Muscle of leg (tissue), 11 donors: ENCODE measurements around the gene ARPC2. TPM values are rescaled to one million over a fixed set of nuclear protein-coding genes. Genes with fewer than 3 reads are reported as not detected.

Source experiments
- DNase-seq: peaks from one replicate; pipeline ENCODE4 v3.0.0; 2013
- H3K27ac ChIP-seq: one replicate; pipeline ENCODE4 v1.5.1; 2013; ENCODE audit warnings: mild to moderate bottlenecking, low read length, control low read depth
- H3K27me3 ChIP-seq: one replicate; pipeline ENCODE4 v1.6.1; 2013; ENCODE audit warnings: low read length; ENCODE audit not compliant: control insufficient read depth, insufficient read depth
- H3K36me3 ChIP-seq: one replicate; pipeline ENCODE4 v1.6.1; 2013; ENCODE audit warnings: low read length; ENCODE audit not compliant: control insufficient read depth, insufficient read depth
- H3K4me1 ChIP-seq: one replicate; pipeline ENCODE4 v1.6.1; 2013; ENCODE audit warnings: low read length; ENCODE audit not compliant: control insufficient read depth, insufficient read depth
- H3K4me3 ChIP-seq: one replicate; pipeline ENCODE4 v1.5.1; 2013; ENCODE audit warnings: low read length, control low read depth
- H3K9me3 ChIP-seq: replicated peaks from 2 replicates; pipeline ENCODE4 v1.6.1; 2013; ENCODE audit warnings: low read depth, low read length; ENCODE audit not compliant: control insufficient read depth
- WGBS: methylation state at CpG from one replicate; pipeline ENCODE4 v1.1.5; 2013; ENCODE audit warnings: missing lambda C conversion rate; ENCODE audit not compliant: insufficient coverage; 5-methylcytosine and 5-hydroxymethylcytosine counted together
- polyA plus RNA-seq, 8 donors: library from polyadenylated mRNA; unstranded; fragments of 120-200 nt; gene quantifications; one replicate each; pipeline versions ENCODE4 v1.2.1 to v1.2.3, GENCODE V29; 2013; ENCODE audit warnings: inconsistent platforms in 1 of 8, low replicate concordance in 1 of 8; ENCODE audit not compliant: insufficient read length in 8 of 8, insufficient read depth in 1 of 8
- total RNA-seq: library from RNA; stranded (reverse); fragments of 120-200 nt; gene quantifications from one replicate; pipeline ENCODE4 v1.2.4, GENCODE V29; 2013

The ARPC2 gene
- total and polyA plus RNA-seq, 9 donors = 206 to 261 (median 235) TPM

GRCh38 chr2:218180467-218181114 lies 36.4 kb upstream of the ARPC2 start:
- no peak overlapping the region for H3K27ac ChIP-seq
- no peaks in the 10 kb centered on the region for H3K9me3 ChIP-seq
- no peaks in the 10 kb centered on the region for H3K4me1 ChIP-seq
- WGBS = 33% methylated on average over 6 of the region's 9 CpGs
- peaks cover 2% of the 10 kb centered on the region for H3K27me3 ChIP-seq
- peak; percentile 35 for DNase-seq
- H3K4me3 ChIP-seq = no peak overlapping the region
- H3K36me3 ChIP-seq = no peaks in the 10 kb centered on the region

GRCh38 chr2:218184331-218184730 lies 32.7 kb upstream of the ARPC2 start:
- H3K36me3 ChIP-seq = no peaks in the 10 kb centered on the region
- no peaks in the 10 kb centered on the region for H3K9me3 ChIP-seq
- peak overlapping the region; percentile 11 for H3K27ac ChIP-seq
- peaks cover 2% of the 10 kb centered on the region for H3K27me3 ChIP-seq
- DNase-seq = peak; percentile 88
- no peak overlapping the region for H3K4me3 ChIP-seq
- WGBS = 100% methylated on average over 1 of the region's 1 CpG
- peaks cover 26% of the 10 kb centered on the region for H3K4me1 ChIP-seq

GRCh38 chr2:218186355-218186766 lies 30.6 kb upstream of the ARPC2 start:
- Histone ChIP-seq H3K9me3 (no peaks in the 10 kb centered on the region), H3K27me3 (peaks cover 2% of the 10 kb centered on the region), H3K27ac (peak overlapping the region; percentile 82), H3K4me3 (no peak overlapping the region), H3K36me3 (no peaks in the 10 kb centered on the region), H3K4me1 (peaks cover 26% of the 10 kb centered on the region)
- 50% methylated on average over 7 of the region's 8 CpGs for WGBS
- DNase-seq = peak; percentile 73

- no peak for DNase-seq
- Histone ChIP-seq H3K4me3 (no peak overlapping the region), H3K27ac (peak overlapping the region; percentile 82), H3K27me3 (no peaks in the 10 kb centered on the region), H3K36me3 (no peaks in the 10 kb centered on the region), H3K4me1 (peaks cover 26% of the 10 kb centered on the region), H3K9me3 (no peaks in the 10 kb centered on the region)
- 60% methylated on average over 1 of the region's 1 CpG for WGBS
Observed at GRCh38 chr2:218186876-218187275, 30.1 kb upstream of the ARPC2 start.

- Histone ChIP-seq H3K4me3 (no peak overlapping the region), H3K27me3 (no peaks in the 10 kb centered on the region), H3K4me1 (peaks cover 26% of the 10 kb centered on the region), H3K36me3 (no peaks in the 10 kb centered on the region), H3K27ac (peak overlapping the region; percentile 82), H3K9me3 (no peaks in the 10 kb centered on the region)
- WGBS = 20% methylated on average over 1 of the region's 4 CpGs
- peak; percentile 92 for DNase-seq
Observed at GRCh38 chr2:218187296-218188015, 29.5 kb upstream of the ARPC2 start.

GRCh38 chr2:218188528-218188927 lies 28.5 kb upstream of the ARPC2 start:
- H3K27ac ChIP-seq = peak overlapping the region; percentile 82
- 36% methylated on average over 2 of the region's 2 CpGs for WGBS
- H3K27me3 ChIP-seq = no peaks in the 10 kb centered on the region
- no peaks in the 10 kb centered on the region for H3K9me3 ChIP-seq
- H3K36me3 ChIP-seq = no peaks in the 10 kb centered on the region
- H3K4me1 ChIP-seq = peaks cover 26% of the 10 kb centered on the region
- no peak overlapping the region for H3K4me3 ChIP-seq
- DNase-seq = peak; percentile 78

- H3K27ac ChIP-seq = no peak overlapping the region
- H3K36me3 ChIP-seq = no peaks in the 10 kb centered on the region
- no peak overlapping the region for H3K4me3 ChIP-seq
- no CpG with 5 or more reads among the region's 3 CpGs for WGBS
- no peak for DNase-seq
- H3K27me3 ChIP-seq = no peaks in the 10 kb centered on the region
- peaks cover 8% of the 10 kb centered on the region for H3K4me1 ChIP-seq
- H3K9me3 ChIP-seq = no peaks in the 10 kb centered on the region
Observed at GRCh38 chr2:218192902-218193430, 24.0 kb upstream of the ARPC2 start.

- Histone ChIP-seq H3K4me3 (no peak overlapping the region), H3K9me3 (no peaks in the 10 kb centered on the region), H3K27me3 (no peaks in the 10 kb centered on the region), H3K27ac (no peak overlapping the region), H3K36me3 (no peaks in the 10 kb centered on the region), H3K4me1 (peaks cover 2% of the 10 kb centered on the region)
- DNase-seq = no peak
- 92% methylated on average over 3 of the region's 4 CpGs for WGBS
Observed at GRCh38 chr2:218193701-218194100, 23.3 kb upstream of the ARPC2 start.

- Histone ChIP-seq H3K27ac (no peak overlapping the region), H3K9me3 (no peaks in the 10 kb centered on the region), H3K4me3 (no peak overlapping the region), H3K36me3 (no peaks in the 10 kb centered on the region), H3K4me1 (no peaks in the 10 kb centered on the region), H3K27me3 (peaks cover 3% of the 10 kb centered on the region)
- no peak for DNase-seq
- WGBS = no CpG with 5 or more reads among the region's 3 CpGs
Observed at GRCh38 chr2:218194880-218195279, 22.1 kb upstream of the ARPC2 start.

- no peak overlapping the region for H3K4me3 ChIP-seq
- no peak overlapping the region for H3K27ac ChIP-seq
- no peaks in the 10 kb centered on the region for H3K9me3 ChIP-seq
- WGBS = 33% methylated on average over 1 of the region's 4 CpGs
- no peaks in the 10 kb centered on the region for H3K4me1 ChIP-seq
- peaks cover 3% of the 10 kb centered on the region for H3K27me3 ChIP-seq
- DNase-seq = no peak
- H3K36me3 ChIP-seq = no peaks in the 10 kb centered on the region
Observed at GRCh38 chr2:218196974-218197373, 20.0 kb upstream of the ARPC2 start.
